Left ventricle myocardium inferior (tissue), 1 donor: Measurements from ENCODE around the gene TTYH3. TPM values are rescaled to one million over a fixed set of nuclear protein-coding genes. Genes with fewer than 3 reads are reported as not detected.

ENCODE experiments used
- DNase-seq: peaks from one replicate; pipeline ENCODE4 v3.0.0-alpha.2; 2020
- H3K27ac ChIP-seq: fragments of 200-600 bp; replicated peaks from 2 replicates; pipeline ENCODE4 v1.8.0; 2021
- H3K27me3 ChIP-seq: fragments of 200-600 bp; 2 replicates; pipeline ENCODE4 v1.8.0; 2021; ENCODE audit warnings: low read depth
- H3K36me3 ChIP-seq: fragments of 200-600 bp; 2 replicates; pipeline ENCODE4 v1.8.0; 2021
- H3K4me1 ChIP-seq: fragments of 200-600 bp; 2 replicates; pipeline ENCODE4 v1.8.0; 2021
- H3K4me3 ChIP-seq: fragments of 200-600 bp; 2 replicates; pipeline ENCODE4 v1.8.0; 2021; ENCODE audit warnings: mild to moderate bottlenecking, moderate library complexity
- H3K9me3 ChIP-seq: fragments of 200-600 bp; replicated peaks from 2 replicates; pipeline ENCODE4 v1.8.0; 2021
- intact Hi-C: fragments of 100-400 bp; cut with micrococcal nuclease; formaldehyde crosslinking; loops from one replicate; pipeline ENCODE4 v1.11.0; 2022
- total RNA-seq: library from RNA; stranded (reverse); fragmentation: NEBNext Ultra II Directional; extraction: Animal tissue kit (Norgen Biotek cat#: 25700); gene quantifications from one replicate; pipeline ENCODE4 v1.2.1, GENCODE V29; 2021
- TF ChIP-seq, protein P1 (sequence below): fragments of 200-600 bp; IDR thresholded peaks from 2 replicates; pipeline ENCODE4 v1.8.0; 2021; ENCODE audit warnings: antibody characterized with exemption, mild to moderate bottlenecking, borderline replicate concordance
- donor health status: DM: no; HTN: yes; CAD: no; lungs with severe emphysema.

The TTYH3 gene
- total RNA-seq, 1 donor from 2014 or later: 10.9 TPM

DNA sequence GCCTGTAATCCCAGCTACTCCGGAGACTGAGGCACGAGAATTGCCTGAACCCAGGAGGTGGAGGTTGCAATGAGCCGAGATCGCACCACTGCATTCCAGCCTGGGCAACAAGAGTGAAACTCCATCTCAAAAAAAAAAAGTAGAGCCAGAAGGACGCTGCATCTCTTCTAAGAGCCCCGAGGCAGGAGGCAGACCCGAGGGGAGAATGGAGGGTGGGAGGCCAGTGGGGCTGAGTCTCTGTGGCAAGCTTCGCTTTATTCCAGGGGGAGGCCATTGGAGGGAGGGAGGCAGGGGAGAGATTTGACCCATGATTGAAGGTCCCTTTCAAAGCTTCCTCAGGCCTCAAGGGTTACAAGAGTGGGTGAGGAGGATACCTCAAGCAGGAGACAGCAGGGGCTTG, 18.7 kb downstream of the TTYH3 start:
- peaks cover 3% of the 10 kb centered on the region for H3K4me1 ChIP-seq
- H3K27me3 ChIP-seq: no peaks in the 10 kb centered on the region
- no peak overlapping the region for H3K27ac ChIP-seq
- no peaks in the 10 kb centered on the region for H3K9me3 ChIP-seq
- DNase-seq: no peak
- peaks cover 35% of the 10 kb centered on the region for H3K36me3 ChIP-seq
- intact Hi-C loops: no loop called here
- H3K4me3 ChIP-seq: no peak overlapping the region
- TF ChIP-seq, protein P1, sequence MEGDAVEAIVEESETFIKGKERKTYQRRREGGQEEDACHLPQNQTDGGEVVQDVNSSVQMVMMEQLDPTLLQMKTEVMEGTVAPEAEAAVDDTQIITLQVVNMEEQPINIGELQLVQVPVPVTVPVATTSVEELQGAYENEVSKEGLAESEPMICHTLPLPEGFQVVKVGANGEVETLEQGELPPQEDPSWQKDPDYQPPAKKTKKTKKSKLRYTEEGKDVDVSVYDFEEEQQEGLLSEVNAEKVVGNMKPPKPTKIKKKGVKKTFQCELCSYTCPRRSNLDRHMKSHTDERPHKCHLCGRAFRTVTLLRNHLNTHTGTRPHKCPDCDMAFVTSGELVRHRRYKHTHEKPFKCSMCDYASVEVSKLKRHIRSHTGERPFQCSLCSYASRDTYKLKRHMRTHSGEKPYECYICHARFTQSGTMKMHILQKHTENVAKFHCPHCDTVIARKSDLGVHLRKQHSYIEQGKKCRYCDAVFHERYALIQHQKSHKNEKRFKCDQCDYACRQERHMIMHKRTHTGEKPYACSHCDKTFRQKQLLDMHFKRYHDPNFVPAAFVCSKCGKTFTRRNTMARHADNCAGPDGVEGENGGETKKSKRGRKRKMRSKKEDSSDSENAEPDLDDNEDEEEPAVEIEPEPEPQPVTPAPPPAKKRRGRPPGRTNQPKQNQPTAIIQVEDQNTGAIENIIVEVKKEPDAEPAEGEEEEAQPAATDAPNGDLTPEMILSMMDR: no peak

DNA sequence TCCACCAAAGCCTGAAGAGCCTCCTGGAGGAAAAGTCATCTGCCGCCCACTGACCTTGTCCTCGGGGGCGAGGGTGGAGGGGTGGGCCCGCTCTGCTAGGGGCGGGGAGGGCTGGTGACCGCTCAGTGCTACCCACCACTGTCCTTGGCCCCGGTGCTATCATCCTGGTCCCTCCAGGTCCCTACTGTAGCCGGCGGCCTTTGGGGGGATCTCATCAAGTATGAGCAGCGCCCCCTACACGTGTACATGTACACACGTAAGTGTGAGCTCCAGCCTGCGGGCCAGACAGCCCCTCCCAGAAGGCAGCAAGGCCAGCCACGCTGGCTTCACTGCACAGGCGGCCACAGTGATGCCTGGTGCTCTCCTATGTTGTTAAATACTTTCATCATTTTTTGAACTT, 19.6 kb downstream of the TTYH3 start:
- no peak overlapping the region for H3K27ac ChIP-seq
- no peak for DNase-seq
- intact Hi-C loops: no loop called here
- no peaks in the 10 kb centered on the region for H3K27me3 ChIP-seq
- H3K9me3 ChIP-seq: no peaks in the 10 kb centered on the region
- peaks cover 38% of the 10 kb centered on the region for H3K36me3 ChIP-seq
- no peak overlapping the region for H3K4me3 ChIP-seq
- no peaks in the 10 kb centered on the region for H3K4me1 ChIP-seq
- TF ChIP-seq, protein P1: no peak

DNA sequence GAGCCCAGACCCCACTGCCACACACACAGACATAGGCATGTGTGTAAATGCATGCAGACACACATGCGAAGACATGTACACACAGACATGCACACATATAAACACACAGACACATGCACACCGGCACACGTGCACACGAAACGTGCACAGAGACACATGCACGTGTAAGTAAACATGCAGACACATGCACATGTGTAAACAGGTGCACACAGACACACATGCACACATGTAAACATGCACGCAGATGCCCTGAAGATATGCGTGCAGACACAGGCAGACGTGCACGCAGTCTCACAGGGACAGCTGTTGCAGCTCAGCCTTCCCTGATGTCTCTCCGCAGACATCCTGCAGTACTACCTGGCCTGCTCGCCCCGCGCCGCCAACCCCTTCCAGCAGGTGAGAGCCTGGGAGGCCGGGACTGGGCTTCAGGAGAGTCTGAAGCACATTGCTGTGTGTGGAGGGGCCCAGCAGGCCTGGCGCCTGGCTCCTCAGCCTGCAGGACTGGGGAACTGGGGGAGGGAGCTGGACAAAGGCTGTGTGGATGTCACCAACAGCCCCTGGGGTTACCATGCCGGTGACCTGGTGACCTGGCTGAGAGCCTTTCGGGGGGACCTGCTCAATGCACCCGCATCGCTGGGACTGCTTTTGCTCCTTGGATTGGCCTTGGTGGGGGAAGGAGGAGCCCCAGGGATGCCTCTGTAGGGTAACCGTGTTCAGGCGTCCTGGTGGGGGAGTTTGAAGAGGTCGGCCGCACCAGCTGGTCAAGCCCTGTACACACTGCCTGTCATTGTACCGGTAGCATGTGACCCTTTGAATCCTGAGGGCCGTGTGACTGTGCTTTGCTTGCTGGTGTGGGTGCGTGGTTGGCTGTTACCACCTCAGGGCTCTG, 20.3 kb downstream of the TTYH3 start:
- no peak for DNase-seq
- H3K27me3 ChIP-seq: no peaks in the 10 kb centered on the region
- intact Hi-C loops: no loop called here
- H3K4me3 ChIP-seq: no peak overlapping the region
- no peaks in the 10 kb centered on the region for H3K4me1 ChIP-seq
- H3K36me3 ChIP-seq: peaks cover 40% of the 10 kb centered on the region
- TF ChIP-seq, protein P1: no peak
- no peaks in the 10 kb centered on the region for H3K9me3 ChIP-seq
- H3K27ac ChIP-seq: no peak overlapping the region

DNA sequence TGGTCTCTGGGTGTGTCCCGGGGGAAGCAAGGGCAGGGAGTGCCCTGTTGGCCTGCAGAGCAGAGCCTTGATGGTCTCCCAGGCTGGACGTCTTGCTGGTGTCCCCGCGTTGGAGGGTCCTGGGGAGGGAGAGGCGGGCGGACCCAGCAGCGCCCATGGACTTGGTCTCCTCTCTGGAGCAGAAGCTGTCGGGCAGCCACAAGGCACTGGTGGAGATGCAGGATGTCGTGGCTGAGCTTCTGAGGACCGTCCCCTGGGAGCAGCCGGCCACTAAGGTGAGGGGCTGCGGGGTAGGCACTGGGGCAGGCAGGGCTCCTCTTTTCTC, 20.9 kb downstream of the TTYH3 start:
- no peak overlapping the region for H3K4me3 ChIP-seq
- H3K4me1 ChIP-seq: no peaks in the 10 kb centered on the region
- intact Hi-C loops: no loop called here
- no peak overlapping the region for H3K27ac ChIP-seq
- DNase-seq: no peak
- H3K36me3 ChIP-seq: peaks cover 36% of the 10 kb centered on the region
- H3K27me3 ChIP-seq: no peaks in the 10 kb centered on the region
- TF ChIP-seq, protein P1: no peak
- H3K9me3 ChIP-seq: no peaks in the 10 kb centered on the region

DNA sequence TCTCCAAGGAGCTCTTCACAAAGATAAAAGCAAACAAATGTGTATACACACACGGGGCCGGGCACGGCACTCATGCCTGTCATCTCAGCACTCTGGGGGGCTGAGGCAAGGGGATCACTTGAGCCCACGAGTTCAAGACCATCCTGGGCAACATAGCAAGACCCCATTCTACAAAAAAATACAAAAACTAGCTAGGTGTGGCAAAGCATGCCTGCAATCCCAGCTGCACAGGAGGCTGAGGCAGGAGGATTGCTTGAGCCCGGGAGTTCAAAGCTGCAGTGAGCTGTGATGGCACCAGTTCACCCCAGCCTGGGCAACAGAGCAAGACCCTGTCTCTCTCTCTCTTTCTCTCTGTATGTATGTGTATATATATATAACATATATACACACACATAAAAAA, 22.3 kb downstream of the TTYH3 start:
- TF ChIP-seq, protein P1: no peak
- no peaks in the 10 kb centered on the region for H3K27me3 ChIP-seq
- peaks cover 38% of the 10 kb centered on the region for H3K36me3 ChIP-seq
- no peak overlapping the region for H3K4me3 ChIP-seq
- no peak for DNase-seq
- H3K9me3 ChIP-seq: no peaks in the 10 kb centered on the region
- intact Hi-C loops: no loop called here
- no peaks in the 10 kb centered on the region for H3K4me1 ChIP-seq
- H3K27ac ChIP-seq: no peak overlapping the region
